Psoas muscle (tissue), 8 donors: ENCODE measurements around the gene TDRD7. TPM values are rescaled to one million over a fixed set of nuclear protein-coding genes. Genes with fewer than 3 reads are reported as not detected.

Source experiments
- ATAC-seq, 4 donors: fragments of 200-7000 bp; cut with Tn5 transposase; one replicate each; pipeline ENCODE4 v1.9.1; 2020; ENCODE audit warnings: moderate library complexity in 3 of 4, mild to moderate bottlenecking in 2 of 4
- DNase-seq, 2 donors: peaks; one replicate each; pipeline ENCODE4 v3.0.0-alpha.2; 2020
- H3K27ac ChIP-seq: fragments of 200-600 bp; one replicate; pipeline ENCODE4 v1.8.0; 2022
- H3K27me3 ChIP-seq, 3 donors: fragments of 200-600 bp in 1 of 3; one replicate each; pipeline versions ENCODE4 v1.6.1 to v1.8.0; 2013 to 2022; ENCODE audit warnings: low read length in 2 of 3, mild to moderate bottlenecking in 2 of 3, moderate library complexity in 1 of 3; ENCODE audit not compliant: insufficient read depth in 3 of 3
- H3K36me3 ChIP-seq, 2 donors: fragments of 200-600 bp in 1 of 2; one replicate each; pipeline versions ENCODE4 v1.6.1 to v1.8.0; 2013 to 2022; ENCODE audit warnings: low read depth in 1 of 2, mild to moderate bottlenecking in 1 of 2, moderate library complexity in 1 of 2; ENCODE audit not compliant: insufficient read depth in 1 of 2
- H3K4me1 ChIP-seq: fragments of 200-600 bp; one replicate; pipeline ENCODE4 v1.8.0; 2022
- H3K4me3 ChIP-seq: fragments of 200-600 bp; one replicate; pipeline ENCODE4 v1.8.0; 2022; ENCODE audit warnings: mild to moderate bottlenecking
- H3K9me3 ChIP-seq: fragments of 200-600 bp; one replicate; pipeline ENCODE4 v1.8.0; 2022
- WGBS, 3 donors: extraction: QIAGEN DNeasy Blood & Tissue Kit; methylation state at CpG; one replicate each; pipeline versions ENCODE4 v1.1.6 to v1.1.7; 2013; 5-methylcytosine and 5-hydroxymethylcytosine counted together
- intact Hi-C, 2 donors: fragments of 100-400 bp; cut with DNase I; formaldehyde crosslinking; loops; one replicate each; pipeline versions ENCODE4 v1.11.0 to v1.14.2; 2022
- polyA plus RNA-seq, 3 donors: library from polyadenylated mRNA; stranded (reverse); fragments of 200-250 nt; gene quantifications; one replicate each; pipeline ENCODE4 v1.2.3, GENCODE V29; 2013
- total RNA-seq, 4 donors: library from RNA; stranded (reverse); fragmentation: NEBNext Ultra II Directional in 2 of 4; extraction: Animal tissue kit (Norgen Biotek cat#: 25700) in 2 of 4; gene quantifications; one replicate each; pipeline versions ENCODE4 v1.2.1 to v1.2.4, GENCODE V29; 2021 to 2023
- TF ChIP-seq, protein P1 (sequence below): fragments of 200-600 bp; IDR thresholded peaks from one replicate; pipeline ENCODE4 v1.8.0; 2022; ENCODE audit warnings: antibody characterized with exemption
- donor health status: healthy with polysubstance abuse.
- donor health status: DM: no; HTN: no; CAD: no; lungs with moderate emphysema.
- donor health status: Bipolar disorder and iron deficiency.
- donor health status: healthy.
- donor health status: DM: yes; HTN: yes; CAD: no.
- donor health status: DM: no; HTN: no; CAD: no.
- donor health status: DM: no; HTN: no; CAD: no.
- donor health status: DM: yes; HTN: yes; CAD: no.

TDRD7 gene
- total and polyA plus RNA-seq, 7 donors, result 2.3 to 9.9 (median 4.9) TPM

DNA sequence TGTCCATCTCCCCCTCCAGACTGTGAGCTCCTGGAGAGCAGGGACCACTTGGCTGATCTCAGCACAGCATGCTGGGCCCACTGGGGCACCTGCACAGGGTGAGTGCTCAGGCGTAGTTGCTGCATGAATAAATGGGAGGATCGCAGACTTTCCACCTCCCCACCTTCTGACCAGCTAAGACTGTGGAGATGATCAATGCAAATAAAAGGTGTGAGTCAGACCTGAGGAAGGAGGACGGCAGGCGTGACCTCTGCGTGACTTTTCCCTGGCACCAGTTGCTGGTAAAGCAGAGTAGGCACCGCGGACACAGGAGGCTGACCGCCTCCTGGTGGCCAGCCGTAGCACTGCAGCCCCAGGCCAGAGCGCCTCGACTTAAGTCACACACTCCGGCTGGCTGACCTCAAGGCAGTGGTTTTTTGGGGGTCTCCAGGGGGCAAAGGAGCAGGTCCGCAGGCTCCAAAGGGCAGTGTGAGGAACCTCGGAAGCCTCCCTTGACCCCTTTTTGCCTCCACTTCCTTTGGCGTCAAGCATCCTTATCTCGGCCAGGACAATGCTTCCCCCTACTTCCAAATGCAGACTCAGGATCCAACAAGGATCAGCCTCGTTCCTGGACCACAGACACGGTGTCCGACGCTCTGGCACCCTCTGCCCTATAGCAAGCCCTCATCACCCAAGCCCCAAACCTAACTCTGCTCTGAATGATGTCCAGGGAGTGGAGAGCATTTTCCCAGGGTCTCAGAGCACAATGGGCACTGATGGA is 12.7 kb upstream of the TDRD7 start:
- no peaks in the 10 kb centered on the region for H3K36me3 ChIP-seq
- intact Hi-C loops, result loop anchor here in 1 of 2 donors (5.0 kb wide), 1 partner anchor 542 kb away; no protein-coding TSS in a partner anchor
- no peaks in the 10 kb centered on the region for H3K27me3 ChIP-seq
- peaks cover 12% of the 10 kb centered on the region for H3K9me3 ChIP-seq
- WGBS, 3 donors, result 24 to 31% (median 28%) methylated on average over 20 of the region's 20 CpGs
- ATAC-seq (peak; percentile 74 to 86 (median 82)), DNase-seq (peak; percentile 66 to 71)
- H3K4me3 ChIP-seq, result no peak overlapping the region
- TF ChIP-seq, protein P1, sequence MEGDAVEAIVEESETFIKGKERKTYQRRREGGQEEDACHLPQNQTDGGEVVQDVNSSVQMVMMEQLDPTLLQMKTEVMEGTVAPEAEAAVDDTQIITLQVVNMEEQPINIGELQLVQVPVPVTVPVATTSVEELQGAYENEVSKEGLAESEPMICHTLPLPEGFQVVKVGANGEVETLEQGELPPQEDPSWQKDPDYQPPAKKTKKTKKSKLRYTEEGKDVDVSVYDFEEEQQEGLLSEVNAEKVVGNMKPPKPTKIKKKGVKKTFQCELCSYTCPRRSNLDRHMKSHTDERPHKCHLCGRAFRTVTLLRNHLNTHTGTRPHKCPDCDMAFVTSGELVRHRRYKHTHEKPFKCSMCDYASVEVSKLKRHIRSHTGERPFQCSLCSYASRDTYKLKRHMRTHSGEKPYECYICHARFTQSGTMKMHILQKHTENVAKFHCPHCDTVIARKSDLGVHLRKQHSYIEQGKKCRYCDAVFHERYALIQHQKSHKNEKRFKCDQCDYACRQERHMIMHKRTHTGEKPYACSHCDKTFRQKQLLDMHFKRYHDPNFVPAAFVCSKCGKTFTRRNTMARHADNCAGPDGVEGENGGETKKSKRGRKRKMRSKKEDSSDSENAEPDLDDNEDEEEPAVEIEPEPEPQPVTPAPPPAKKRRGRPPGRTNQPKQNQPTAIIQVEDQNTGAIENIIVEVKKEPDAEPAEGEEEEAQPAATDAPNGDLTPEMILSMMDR, result peak; percentile 84
- no peak overlapping the region for H3K27ac ChIP-seq
- H3K4me1 ChIP-seq, result no peaks in the 10 kb centered on the region

GRCh38 chr9:97403746-97404316 is 8.1 kb upstream of the TDRD7 start:
- Histone ChIP-seq H3K9me3 (peaks cover 17% of the 10 kb centered on the region), H3K27me3 (peaks cover 0 to 3% (median 2%) of the 10 kb centered on the region in 3 donors), H3K4me1 (no peaks in the 10 kb centered on the region), H3K4me3 (no peak overlapping the region), H3K27ac (no peak overlapping the region), H3K36me3 (no peaks in the 10 kb centered on the region)
- ATAC-seq, result no peak
- 86 to 92% (median 91%) methylated on average over 4 of the region's 4 CpGs for WGBS, 3 donors
- TF ChIP-seq, protein P1, result no peak
- intact Hi-C loops, result loop anchor here in 1 of 2 donors (10.0 kb wide), 2 partner anchors 211 to 549 kb away; partner anchors contain the start of gene ZNF782
- no peak for DNase-seq

GRCh38 chr9:97405551-97405950 is 6.3 kb upstream of the TDRD7 start:
- DNase-seq (no peak), ATAC-seq (no peak)
- Histone ChIP-seq H3K9me3 (peaks cover 22% of the 10 kb centered on the region), H3K27ac (no peak overlapping the region), H3K36me3 (no peaks in the 10 kb centered on the region), H3K4me3 (no peak overlapping the region), H3K4me1 (no peaks in the 10 kb centered on the region), H3K27me3 (peaks cover 0 to 3% (median 2%) of the 10 kb centered on the region in 3 donors)
- TF ChIP-seq, protein P1, result no peak
- 37 to 53% (median 51%) methylated on average over 2 of the region's 2 CpGs for WGBS, 3 donors
- intact Hi-C loops, result loop anchor here in 1 of 2 donors (10.0 kb wide), 2 partner anchors 209 to 551 kb away; partner anchors contain the start of gene ZNF782

GRCh38 chr9:97406620-97407177 is 5.2 kb upstream of the TDRD7 start:
- Histone ChIP-seq H3K27ac (no peak overlapping the region), H3K9me3 (peaks cover 22% of the 10 kb centered on the region), H3K4me3 (no peak overlapping the region), H3K4me1 (no peaks in the 10 kb centered on the region), H3K36me3 (no peaks in the 10 kb centered on the region), H3K27me3 (peaks cover 0 to 3% (median 2%) of the 10 kb centered on the region in 3 donors)
- intact Hi-C loops, result loop anchor here in 1 of 2 donors (10.0 kb wide), 2 partner anchors 208 to 552 kb away; partner anchors contain the start of gene ZNF782
- 59 to 71% (median 63%) methylated on average over 3 of the region's 3 CpGs for WGBS, 3 donors
- TF ChIP-seq, protein P1, result no peak
- DNase-seq (no peak), ATAC-seq (no peak)
